Testis (tissue), 2 donors: ENCODE results near the gene PPP1R10.

ENCODE experiments used
- POLR2A ChIP-seq: fragments of 450-650 bp; IDR thresholded peaks from one replicate; pipeline ENCODE4 v1.6.1; 2017; ENCODE audit warnings: antibody characterized with exemption, mild to moderate bottlenecking, moderate library complexity
- TF ChIP-seq, protein P1 (sequence below), 3 experiments: fragments of 450-650 bp in 2 of 3; fragments of 200-600 bp in 1 of 3; sonication (generic) in 1 of 3; IDR thresholded peaks; one replicate each; pipeline ENCODE4 v1.5.1; 2016 to 2019; ENCODE audit warnings: antibody characterized with exemption in 3 of 3, mild to moderate bottlenecking in 2 of 3, moderate library complexity in 1 of 3

GRCh38 chr6:30560930-30561329 lies 56.1 kb downstream of the PPP1R10 start:
- TF ChIP-seq POLR2A: no peak
- TF ChIP-seq, protein P1, sequence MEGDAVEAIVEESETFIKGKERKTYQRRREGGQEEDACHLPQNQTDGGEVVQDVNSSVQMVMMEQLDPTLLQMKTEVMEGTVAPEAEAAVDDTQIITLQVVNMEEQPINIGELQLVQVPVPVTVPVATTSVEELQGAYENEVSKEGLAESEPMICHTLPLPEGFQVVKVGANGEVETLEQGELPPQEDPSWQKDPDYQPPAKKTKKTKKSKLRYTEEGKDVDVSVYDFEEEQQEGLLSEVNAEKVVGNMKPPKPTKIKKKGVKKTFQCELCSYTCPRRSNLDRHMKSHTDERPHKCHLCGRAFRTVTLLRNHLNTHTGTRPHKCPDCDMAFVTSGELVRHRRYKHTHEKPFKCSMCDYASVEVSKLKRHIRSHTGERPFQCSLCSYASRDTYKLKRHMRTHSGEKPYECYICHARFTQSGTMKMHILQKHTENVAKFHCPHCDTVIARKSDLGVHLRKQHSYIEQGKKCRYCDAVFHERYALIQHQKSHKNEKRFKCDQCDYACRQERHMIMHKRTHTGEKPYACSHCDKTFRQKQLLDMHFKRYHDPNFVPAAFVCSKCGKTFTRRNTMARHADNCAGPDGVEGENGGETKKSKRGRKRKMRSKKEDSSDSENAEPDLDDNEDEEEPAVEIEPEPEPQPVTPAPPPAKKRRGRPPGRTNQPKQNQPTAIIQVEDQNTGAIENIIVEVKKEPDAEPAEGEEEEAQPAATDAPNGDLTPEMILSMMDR (IDR thresholded peaks at IDR 0.05): no peak
